Trophoblast cell (in vitro differentiated cells and primary cell): Measurements from ENCODE around the gene PKD1.

Experiments used
- DNase-seq, 2 donors: peaks; one replicate each; pipeline ENCODE4 v3.0.0-alpha.2; 2016
- H2AFZ ChIP-seq: 2 replicates; pipeline ENCODE4 v1.6.1; 2013; ENCODE audit warnings: low read length, moderate library complexity, mild to moderate bottlenecking; ENCODE audit not compliant: insufficient read depth, poor library complexity
- H2AK5ac ChIP-seq: 2 replicates; pipeline ENCODE4 v1.6.1; 2013; ENCODE audit warnings: mild to moderate bottlenecking, low read length
- H2BK120ac ChIP-seq: 2 replicates; pipeline ENCODE4 v1.6.1; 2013; ENCODE audit warnings: low read length, mild to moderate bottlenecking, moderate library complexity; ENCODE audit not compliant: insufficient read depth, poor library complexity
- H2BK12ac ChIP-seq: 2 replicates; pipeline ENCODE4 v1.6.1; 2013; ENCODE audit warnings: mild to moderate bottlenecking, low read length, moderate library complexity
- H2BK5ac ChIP-seq: 2 replicates; pipeline ENCODE4 v1.6.1; 2013; ENCODE audit warnings: low read length, low read depth, moderate library complexity, mild to moderate bottlenecking; ENCODE audit not compliant: poor library complexity
- H3K14ac ChIP-seq: 2 replicates; pipeline ENCODE4 v1.6.1; 2013; ENCODE audit warnings: mild to moderate bottlenecking, low read length
- H3K18ac ChIP-seq: 2 replicates; pipeline ENCODE4 v1.6.1; 2013; ENCODE audit warnings: mild to moderate bottlenecking, low read length
- H3K23ac ChIP-seq: 2 replicates; pipeline ENCODE4 v1.6.1; 2013; ENCODE audit warnings: low read length
- H3K27ac ChIP-seq: 2 replicates; pipeline ENCODE4 v1.5.1; 2013; ENCODE audit warnings: low read depth, mild to moderate bottlenecking, inconsistent platforms, low read length, moderate library complexity
- H3K27me3 ChIP-seq: 2 replicates; pipeline ENCODE4 v1.6.1; 2013; ENCODE audit warnings: inconsistent platforms, mild to moderate bottlenecking, low read length, moderate library complexity; ENCODE audit not compliant: insufficient read depth
- H3K36me3 ChIP-seq, 2 experiments: 1 replicate in 1 of 2; 2 replicates in 1 of 2; pipeline ENCODE4 v1.6.1; 2013; ENCODE audit warnings: low read length in 2 of 2, mild to moderate bottlenecking in 2 of 2, moderate library complexity in 1 of 2; ENCODE audit not compliant: insufficient read depth in 2 of 2, control insufficient read depth in 1 of 2
- H3K4ac ChIP-seq: 2 replicates; pipeline ENCODE4 v1.6.1; 2013; ENCODE audit warnings: low read depth, mild to moderate bottlenecking, low read length, moderate library complexity
- H3K4me1 ChIP-seq, 2 experiments: 1 replicate in 1 of 2; 2 replicates in 1 of 2; pipeline ENCODE4 v1.6.1; 2013; ENCODE audit warnings: low read length in 2 of 2, mild to moderate bottlenecking in 2 of 2, moderate library complexity in 1 of 2; ENCODE audit not compliant: insufficient read depth in 2 of 2, control insufficient read depth in 1 of 2
- H3K4me2 ChIP-seq: 2 replicates; pipeline ENCODE4 v1.6.1; 2013; ENCODE audit warnings: inconsistent platforms, mild to moderate bottlenecking, low read length, moderate library complexity
- H3K4me3 ChIP-seq: 2 replicates; pipeline ENCODE4 v1.5.1; 2013; ENCODE audit warnings: mild to moderate bottlenecking, low read depth, low read length, inconsistent platforms
- H3K79me1 ChIP-seq: one replicate; pipeline ENCODE4 v1.6.1; 2013; ENCODE audit warnings: low read length
- H3K79me2 ChIP-seq: 2 replicates; pipeline ENCODE4 v1.6.1; 2013; ENCODE audit warnings: low read length, mild to moderate bottlenecking; ENCODE audit not compliant: control insufficient read depth, insufficient read depth, poor library complexity
- H3K9ac ChIP-seq: 2 replicates; pipeline ENCODE4 v1.6.1; 2013; ENCODE audit warnings: mild to moderate bottlenecking, low read length
- H3K9me3 ChIP-seq: 2 replicates; pipeline ENCODE4 v1.6.1; 2013; ENCODE audit warnings: low read depth, mild to moderate bottlenecking, control low read depth, inconsistent platforms, low read length; ENCODE audit not compliant: insufficient read depth
- H4K12ac ChIP-seq: 2 replicates; pipeline ENCODE4 v1.6.1; 2013; ENCODE audit warnings: low read depth, mild to moderate bottlenecking, low read length, moderate library complexity
- H4K8ac ChIP-seq: 2 replicates; pipeline ENCODE4 v1.6.1; 2013; ENCODE audit warnings: low read depth, mild to moderate bottlenecking, low read length, moderate library complexity
- H4K91ac ChIP-seq: one replicate; pipeline ENCODE4 v1.6.1; 2013; ENCODE audit warnings: low read depth, mild to moderate bottlenecking, low read length, moderate library complexity
- WGBS: extraction: QIAGEN DNeasy Blood & Tissue Kit; methylation state at CpG from one replicate; pipeline ENCODE4 v1.1.7; 2013; ENCODE audit warnings: missing lambda C conversion rate; ENCODE audit not compliant: insufficient read length, insufficient coverage; ENCODE audit errors: extremely low coverage; 5-methylcytosine and 5-hydroxymethylcytosine counted together

The PKD1 gene

DNA sequence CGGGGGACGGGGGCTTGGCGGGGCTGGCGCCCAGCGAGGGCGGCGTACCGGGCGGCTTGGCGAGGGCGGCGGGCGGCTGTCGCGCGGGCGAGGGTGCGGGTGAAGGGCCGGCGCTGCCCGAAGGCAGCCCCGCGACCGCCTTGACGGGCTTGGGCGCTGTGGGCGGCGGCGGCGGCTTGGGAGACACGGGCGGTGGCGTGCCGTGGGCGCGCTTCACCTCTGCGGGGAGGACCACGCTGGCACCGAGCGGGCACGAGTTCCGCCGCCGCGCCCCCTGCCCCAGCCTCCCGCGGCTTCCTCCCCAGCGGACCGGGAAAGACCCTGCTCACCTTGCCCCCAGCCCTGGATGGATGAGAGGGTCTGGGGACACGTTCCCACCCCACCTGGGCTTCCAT, 43.4 kb upstream of the PKD1 start:
- H2AK5ac ChIP-seq, result no peak overlapping the region
- no peak overlapping the region for H3K14ac ChIP-seq
- H3K18ac ChIP-seq, result no peak overlapping the region
- H4K8ac ChIP-seq, result no peak overlapping the region
- H3K4me2 ChIP-seq, result no peak overlapping the region
- H3K4me3 ChIP-seq, result no peak overlapping the region
- H3K9me3 ChIP-seq, result peaks cover 6% of the 10 kb centered on the region
- H3K79me1 ChIP-seq, result no peaks in the 10 kb centered on the region
- no peak overlapping the region for H2AFZ ChIP-seq
- no peaks in the 10 kb centered on the region for H3K79me2 ChIP-seq
- no peak overlapping the region for H2BK5ac ChIP-seq
- DNase-seq, result no peak
- H3K36me3 ChIP-seq, result peaks cover 35 to 36% of the 10 kb centered on the region in 2 experiments
- H3K4ac ChIP-seq, result no peak overlapping the region
- H4K91ac ChIP-seq, result no peak overlapping the region
- no peak overlapping the region for H4K12ac ChIP-seq
- no CpG with 5 or more reads among the region's 50 CpGs for WGBS
- no peak overlapping the region for H2BK120ac ChIP-seq
- no peak overlapping the region for H2BK12ac ChIP-seq
- H3K27ac ChIP-seq, result no peak overlapping the region
- H3K9ac ChIP-seq, result no peak overlapping the region
- H3K4me1 ChIP-seq, result no peaks in the 10 kb centered on the region
- no peaks in the 10 kb centered on the region for H3K27me3 ChIP-seq
- no peak overlapping the region for H3K23ac ChIP-seq

DNA sequence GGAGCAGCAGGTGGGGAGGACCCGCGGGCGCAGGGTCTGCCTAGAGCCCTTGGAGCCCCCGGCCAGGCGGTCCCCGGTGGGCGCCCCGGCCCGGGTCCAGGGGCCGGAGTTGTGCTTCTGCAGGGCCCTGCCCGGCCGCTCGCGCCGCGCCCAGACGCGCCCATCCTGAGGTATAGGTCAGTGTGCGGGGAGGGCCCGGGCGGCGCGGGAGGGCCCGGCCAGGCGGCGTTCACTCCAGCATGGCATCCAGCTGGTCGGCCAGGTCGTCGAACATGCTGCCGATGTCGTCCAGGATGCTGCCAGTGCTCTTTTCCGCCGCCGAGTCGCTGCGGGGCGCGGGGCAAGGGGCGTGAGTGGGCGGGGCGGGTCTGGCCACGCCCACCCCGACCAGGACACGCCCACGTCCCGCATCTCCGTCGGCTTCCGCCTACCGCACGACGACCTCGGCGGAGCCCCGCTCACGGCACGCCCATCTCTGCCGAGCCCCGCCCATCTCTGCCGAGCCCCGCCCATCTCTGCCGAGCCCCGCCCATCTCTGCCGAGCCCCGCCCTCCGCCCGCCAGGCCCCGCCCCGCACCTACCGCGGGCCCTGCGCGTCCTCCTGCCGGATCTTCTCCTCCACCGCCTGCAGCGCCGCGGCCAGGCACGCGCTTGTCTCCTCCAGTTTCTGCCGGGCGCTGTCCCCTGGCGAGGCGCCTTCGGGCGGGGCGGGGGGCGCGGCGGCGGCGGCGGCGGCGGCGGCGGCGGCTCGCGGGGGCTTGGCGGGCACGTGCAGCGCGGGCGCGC, 42.8 kb upstream of the PKD1 start:
- no peak overlapping the region for H3K14ac ChIP-seq
- no peak overlapping the region for H4K91ac ChIP-seq
- H3K79me1 ChIP-seq, result no peaks in the 10 kb centered on the region
- no peak overlapping the region for H3K4me3 ChIP-seq
- no peak overlapping the region for H4K12ac ChIP-seq
- no peak overlapping the region for H3K18ac ChIP-seq
- no peaks in the 10 kb centered on the region for H3K79me2 ChIP-seq
- no peak overlapping the region for H3K9ac ChIP-seq
- H3K27ac ChIP-seq, result no peak overlapping the region
- H4K8ac ChIP-seq, result no peak overlapping the region
- no peak overlapping the region for H2AK5ac ChIP-seq
- H3K4me1 ChIP-seq, result no peaks in the 10 kb centered on the region
- no peak overlapping the region for H3K23ac ChIP-seq
- no peaks in the 10 kb centered on the region for H3K27me3 ChIP-seq
- no peak overlapping the region for H3K4me2 ChIP-seq
- H3K9me3 ChIP-seq, result peaks cover 6% of the 10 kb centered on the region
- no peak overlapping the region for H2BK5ac ChIP-seq
- no CpG with 5 or more reads among the region's 106 CpGs for WGBS
- no peak overlapping the region for H3K4ac ChIP-seq
- peak in 1 of 2 donors; percentile 39 for DNase-seq
- no peak overlapping the region for H2BK12ac ChIP-seq
- H3K36me3 ChIP-seq, result peaks cover 40 to 42% of the 10 kb centered on the region in 2 experiments
- H2AFZ ChIP-seq, result no peak overlapping the region
- H2BK120ac ChIP-seq, result no peak overlapping the region

DNA sequence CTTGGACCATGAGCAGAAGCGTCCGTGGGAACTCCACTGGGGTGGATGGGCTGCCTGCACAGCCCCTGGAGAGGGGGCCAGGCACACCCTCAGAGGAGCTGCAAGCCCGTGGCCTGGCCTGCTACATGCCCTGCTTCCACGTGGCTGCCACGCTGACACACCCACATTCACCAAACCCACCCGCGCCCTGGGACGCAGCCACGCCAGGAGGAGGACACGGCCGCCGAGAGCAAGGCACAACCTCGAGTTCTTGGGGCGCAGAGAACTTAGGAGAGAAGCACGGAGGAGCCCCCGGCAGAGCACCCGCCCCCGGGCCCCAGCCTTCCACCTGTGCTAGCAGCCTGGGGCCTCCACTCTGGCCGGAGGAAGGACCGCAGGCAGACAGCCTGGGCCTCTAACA, 41.9 kb upstream of the PKD1 start:
- H2BK5ac ChIP-seq, result no peak overlapping the region
- no CpG with 5 or more reads among the region's 20 CpGs for WGBS
- no peak overlapping the region for H4K8ac ChIP-seq
- no peak overlapping the region for H3K4me2 ChIP-seq
- H3K79me1 ChIP-seq, result no peaks in the 10 kb centered on the region
- H3K27me3 ChIP-seq, result no peaks in the 10 kb centered on the region
- no peak overlapping the region for H3K4ac ChIP-seq
- DNase-seq, result no peak
- no peaks in the 10 kb centered on the region for H3K4me1 ChIP-seq
- H3K23ac ChIP-seq, result no peak overlapping the region
- no peak overlapping the region for H2BK12ac ChIP-seq
- H2AK5ac ChIP-seq, result no peak overlapping the region
- no peak overlapping the region for H2BK120ac ChIP-seq
- H3K18ac ChIP-seq, result no peak overlapping the region
- no peak overlapping the region for H3K27ac ChIP-seq
- H4K12ac ChIP-seq, result no peak overlapping the region
- peaks cover 48 to 51% of the 10 kb centered on the region in 2 experiments for H3K36me3 ChIP-seq
- no peaks in the 10 kb centered on the region for H3K79me2 ChIP-seq
- H3K4me3 ChIP-seq, result peak overlapping the region; percentile 25
- no peak overlapping the region for H3K14ac ChIP-seq
- no peak overlapping the region for H4K91ac ChIP-seq
- no peak overlapping the region for H2AFZ ChIP-seq
- H3K9me3 ChIP-seq, result peaks cover 6% of the 10 kb centered on the region
- no peak overlapping the region for H3K9ac ChIP-seq

DNA sequence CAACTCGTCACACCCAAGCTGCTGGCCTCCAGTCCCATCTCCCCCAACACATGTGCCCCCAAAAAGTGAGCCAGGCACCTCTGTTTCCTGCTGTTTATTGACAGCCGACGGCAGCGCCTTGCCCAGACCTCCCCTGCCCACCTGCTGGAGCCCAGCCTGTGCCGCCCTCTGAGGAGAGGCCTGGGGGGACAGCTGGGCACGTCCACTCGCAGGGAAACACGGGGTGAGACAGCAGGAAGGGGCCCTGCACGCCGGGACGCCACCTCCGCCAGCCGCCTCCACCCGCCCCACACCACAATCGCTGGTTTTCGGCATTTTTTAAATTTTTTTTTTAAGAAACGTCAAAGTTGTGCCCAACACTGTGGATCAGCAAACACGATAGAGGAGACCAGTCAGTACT, 41.4 kb upstream of the PKD1 start:
- Histone ChIP-seq H2BK5ac (no peak overlapping the region), H4K12ac (no peak overlapping the region), H3K18ac (no peak overlapping the region), H3K9ac (no peak overlapping the region), H3K4me2 (no peak overlapping the region), H2BK120ac (no peak overlapping the region), H4K8ac (no peak overlapping the region), H4K91ac (no peak overlapping the region), H3K4ac (no peak overlapping the region), H2AK5ac (no peak overlapping the region), H3K79me1 (no peaks in the 10 kb centered on the region), H3K27me3 (no peaks in the 10 kb centered on the region), H2AFZ (no peak overlapping the region), H3K4me1 (no peaks in the 10 kb centered on the region), H3K14ac (no peak overlapping the region), H3K23ac (no peak overlapping the region), H2BK12ac (no peak overlapping the region), H3K9me3 (peaks cover 6% of the 10 kb centered on the region), H3K4me3 (no peak overlapping the region), H3K36me3 (peaks cover 50 to 55% of the 10 kb centered on the region in 2 experiments), H3K79me2 (no peaks in the 10 kb centered on the region), H3K27ac (no peak overlapping the region)
- no CpG with 5 or more reads among the region's 18 CpGs for WGBS
- no peak for DNase-seq
